ENCODE results near the gene DPH6.

DNA sequence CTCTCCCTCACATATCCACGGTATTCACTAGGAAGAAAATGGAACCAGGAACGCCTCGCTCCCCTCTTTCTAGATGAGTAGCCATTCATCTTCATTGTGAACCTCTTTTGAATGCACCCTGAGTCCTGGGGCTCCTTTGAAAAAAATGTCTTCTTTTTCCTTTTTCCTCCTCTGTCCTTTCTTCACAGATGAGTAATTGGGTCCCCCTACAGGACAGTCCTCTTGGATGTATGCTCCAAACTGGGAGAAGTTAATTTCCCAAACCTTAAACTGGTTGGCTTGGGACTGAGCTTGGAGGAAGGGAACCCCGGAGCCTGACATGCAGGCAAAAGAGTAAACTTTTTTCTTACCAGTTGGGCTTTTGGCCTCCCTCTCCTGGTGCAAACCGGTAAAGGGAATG is 108.8 kb downstream of the DPH6 start:
- TF ChIP-seq, protein P1, sequence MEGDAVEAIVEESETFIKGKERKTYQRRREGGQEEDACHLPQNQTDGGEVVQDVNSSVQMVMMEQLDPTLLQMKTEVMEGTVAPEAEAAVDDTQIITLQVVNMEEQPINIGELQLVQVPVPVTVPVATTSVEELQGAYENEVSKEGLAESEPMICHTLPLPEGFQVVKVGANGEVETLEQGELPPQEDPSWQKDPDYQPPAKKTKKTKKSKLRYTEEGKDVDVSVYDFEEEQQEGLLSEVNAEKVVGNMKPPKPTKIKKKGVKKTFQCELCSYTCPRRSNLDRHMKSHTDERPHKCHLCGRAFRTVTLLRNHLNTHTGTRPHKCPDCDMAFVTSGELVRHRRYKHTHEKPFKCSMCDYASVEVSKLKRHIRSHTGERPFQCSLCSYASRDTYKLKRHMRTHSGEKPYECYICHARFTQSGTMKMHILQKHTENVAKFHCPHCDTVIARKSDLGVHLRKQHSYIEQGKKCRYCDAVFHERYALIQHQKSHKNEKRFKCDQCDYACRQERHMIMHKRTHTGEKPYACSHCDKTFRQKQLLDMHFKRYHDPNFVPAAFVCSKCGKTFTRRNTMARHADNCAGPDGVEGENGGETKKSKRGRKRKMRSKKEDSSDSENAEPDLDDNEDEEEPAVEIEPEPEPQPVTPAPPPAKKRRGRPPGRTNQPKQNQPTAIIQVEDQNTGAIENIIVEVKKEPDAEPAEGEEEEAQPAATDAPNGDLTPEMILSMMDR (IDR thresholded peaks at IDR 0.05), result no peak
- no peak for TF ChIP-seq ZFX (IDR thresholded peaks at IDR 0.05; ENCODE audit: borderline replicate concordance)

Measured in 22Rv1 (cell line).